CD14-positive monocyte (primary cell): ENCODE measurements around the gene FARP1. TPM values are rescaled to one million over a fixed set of nuclear protein-coding genes. Genes with fewer than 3 reads are reported as not detected.

ENCODE experiments used
- DNase-seq, 3 donors: peaks; one replicate each; pipeline ENCODE4 v3.0.0-alpha.2; 2011 to 2022
- H2AFZ ChIP-seq: 2 replicates; pipeline ENCODE4 v1.6.0; 2012; ENCODE audit warnings: mild to moderate bottlenecking, low read depth, low read length, inconsistent platforms; ENCODE audit not compliant: insufficient read depth, poor library complexity, severe bottlenecking
- H3K27ac ChIP-seq, 2 donors: 1 replicate in 1 of 2; 2 replicates in 1 of 2; pipeline ENCODE4 v1.5.1; 2012 to 2013; ENCODE audit warnings: low read length in 2 of 2, control low read depth in 1 of 2, inconsistent platforms in 1 of 2, low read depth in 1 of 2, mild to moderate bottlenecking in 1 of 2
- H3K27me3 ChIP-seq, 2 donors: one replicate each; pipeline versions ENCODE4 v1.6.0 to v1.6.1; 2011 to 2013; ENCODE audit warnings: low read length in 2 of 2; ENCODE audit not compliant: control insufficient read depth in 2 of 2, insufficient read depth in 2 of 2
- H3K36me3 ChIP-seq, 2 donors: replicated peaks in 1 of 2; 1 replicate in 1 of 2; 2 replicates in 1 of 2; pipeline versions ENCODE4 v1.5.1 to v1.6.1; 2012 to 2013; ENCODE audit warnings: low read length in 2 of 2, control low read depth in 1 of 2, inconsistent platforms in 1 of 2, mild to moderate bottlenecking in 1 of 2; ENCODE audit not compliant: insufficient read depth in 2 of 2, control insufficient read depth in 1 of 2
- H3K4me1 ChIP-seq, 2 donors: 1 replicate in 1 of 2; 2 replicates in 1 of 2; pipeline versions ENCODE4 v1.5.1 to v1.6.1; 2012 to 2013; ENCODE audit warnings: low read length in 2 of 2, control low read depth in 1 of 2, inconsistent platforms in 1 of 2, mild to moderate bottlenecking in 1 of 2, moderate library complexity in 1 of 2; ENCODE audit not compliant: insufficient read depth in 2 of 2, control insufficient read depth in 1 of 2
- H3K4me2 ChIP-seq: replicated peaks from 2 replicates; pipeline ENCODE3; 2012; ENCODE audit warnings: low read length, moderate library complexity, mild to moderate bottlenecking; ENCODE audit not compliant: poor library complexity, severe bottlenecking; ENCODE audit errors: extremely low read depth
- H3K4me3 ChIP-seq, 3 experiments: fragments of 200-600 bp in 1 of 3; sonication (generic) in 1 of 3; replicated peaks in 1 of 3; 1 replicate in 2 of 3; 2 replicates in 1 of 3; pipeline ENCODE4 v1.5.1; 2011 to 2013; ENCODE audit warnings: low read length in 3 of 3, mild to moderate bottlenecking in 3 of 3, control low read depth in 2 of 3, low read depth in 2 of 3, inconsistent platforms in 1 of 3, moderate library complexity in 1 of 3
- H3K79me2 ChIP-seq: 2 replicates; pipeline ENCODE4 v1.6.0; 2012; ENCODE audit warnings: mild to moderate bottlenecking, control low read depth, inconsistent platforms, low read length, moderate library complexity; ENCODE audit not compliant: insufficient read depth
- H3K9ac ChIP-seq: 2 replicates; pipeline ENCODE4 v1.6.0; 2017; ENCODE audit warnings: low read length, mild to moderate bottlenecking; ENCODE audit not compliant: insufficient read depth, poor library complexity, severe bottlenecking
- H3K9me3 ChIP-seq, 2 donors: replicated peaks in 1 of 2; 1 replicate in 1 of 2; 2 replicates in 1 of 2; pipeline versions ENCODE4 v1.5.1 to v1.6.1; 2012 to 2013; ENCODE audit warnings: low read length in 2 of 2, control low read depth in 1 of 2; ENCODE audit not compliant: control insufficient read depth in 1 of 2, insufficient read depth in 1 of 2
- H4K20me1 ChIP-seq: 2 replicates; pipeline ENCODE4 v1.6.0; 2012; ENCODE audit warnings: mild to moderate bottlenecking, low read length, control low read depth, moderate library complexity; ENCODE audit not compliant: insufficient read depth
- H3K27ac Mint-ChIP-seq, 7 donors: one replicate each; pipeline ENCODE4 v1.8.0; 2020; ENCODE audit warnings: mild to moderate bottlenecking in 7 of 7, mixed read lengths in 7 of 7, moderate library complexity in 6 of 7, inconsistent platforms in 2 of 7
- H3K27me3 Mint-ChIP-seq, 3 donors: one replicate each; pipeline ENCODE4 v1.8.0; 2021 to 2022; ENCODE audit warnings: low read depth in 3 of 3, mild to moderate bottlenecking in 3 of 3, mixed read lengths in 3 of 3, moderate library complexity in 3 of 3, inconsistent platforms in 1 of 3
- H3K36me3 Mint-ChIP-seq, 2 donors: one replicate each; pipeline ENCODE4 v1.8.0; 2020; ENCODE audit warnings: mixed read lengths in 2 of 2, inconsistent platforms in 1 of 2, mild to moderate bottlenecking in 1 of 2
- H3K4me1 Mint-ChIP-seq: one replicate; pipeline ENCODE4 v1.8.0; 2020; ENCODE audit warnings: mild to moderate bottlenecking, mixed read lengths
- H3K4me3 Mint-ChIP-seq, 2 donors: one replicate each; pipeline ENCODE4 v1.8.0; 2020; ENCODE audit warnings: mild to moderate bottlenecking in 2 of 2, mixed read lengths in 2 of 2, moderate library complexity in 1 of 2
- H3K9me3 Mint-ChIP-seq, 7 donors: one replicate each; pipeline ENCODE4 v1.8.0; 2020 to 2022; ENCODE audit warnings: mixed read lengths in 7 of 7, mild to moderate bottlenecking in 6 of 7, moderate library complexity in 6 of 7, inconsistent platforms in 2 of 7
- WGBS: methylation state at CpG from one replicate; pipeline ENCODE4 v1.1.5; 2013; ENCODE audit warnings: missing lambda C conversion rate; ENCODE audit not compliant: insufficient coverage; 5-methylcytosine and 5-hydroxymethylcytosine counted together
- intact Hi-C, 2 donors: fragments of 100-400 bp; cut with micrococcal nuclease; formaldehyde crosslinking; loops; one replicate each; pipeline versions ENCODE4 v1.15.0 to v1.15.1; 2023
- polyA plus RNA-seq, 3 donors: library from polyadenylated mRNA; depleted of rRNA in 1 of 3; unstranded in 2 of 3; stranded (reverse) in 1 of 3; fragments of 300-500 nt in 2 of 3; fragments of >200 nt in 1 of 3; fragmentation: Illumina TruSeq in 2 of 3; gene quantifications; 1 replicate in 2 of 3; 2 replicates in 1 of 3; pipeline ENCODE4 v1.2.3, GENCODE V29; 2012 to 2021
- TF ChIP-seq, protein P1 (sequence below): fragments of 200-600 bp; IDR thresholded peaks from one replicate; pipeline ENCODE4 v1.8.0; 2022; ENCODE audit warnings: antibody characterized with exemption, mild to moderate bottlenecking

The FARP1 gene
- polyA plus RNA-seq, 3 donors: 0.01 to 0.16 (median 0.12) TPM

DNA sequence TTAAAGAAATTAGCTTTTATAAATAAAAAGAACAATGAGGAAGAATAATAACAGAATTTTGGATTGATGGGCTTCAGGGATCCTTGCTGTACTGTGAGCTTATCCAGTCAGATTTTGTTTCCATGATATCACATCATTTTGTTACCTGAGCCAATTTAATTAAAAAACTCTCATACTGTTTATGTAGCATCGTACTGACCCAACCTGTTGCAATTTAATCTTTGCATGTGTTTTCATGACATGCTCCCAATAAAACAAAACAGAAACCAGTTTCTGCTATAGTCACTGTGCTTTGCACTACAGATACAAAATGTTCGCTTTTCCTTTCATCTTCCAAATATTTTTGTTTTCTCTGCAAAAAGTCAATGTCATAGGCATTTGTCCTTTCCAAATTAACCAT lies 143.9 kb downstream of the FARP1 start:
- peaks cover 0 to 3% (median 2%) of the 10 kb centered on the region in 7 donors for H3K9me3 Mint-ChIP-seq
- Histone ChIP-seq H3K4me3 (no peak overlapping the region), H3K36me3 (no peaks in the 10 kb centered on the region), H2AFZ (no peak overlapping the region), H3K27ac (no peak overlapping the region), H3K27me3 (no peaks in the 10 kb centered on the region), H3K4me1 (no peaks in the 10 kb centered on the region), H3K9ac (no peak overlapping the region), H3K4me2 (no peak overlapping the region), H4K20me1 (no peaks in the 10 kb centered on the region), H3K9me3 (no peaks in the 10 kb centered on the region), H3K79me2 (no peaks in the 10 kb centered on the region)
- 88% methylated on average over 1 of the region's 2 CpGs for WGBS
- TF ChIP-seq, protein P1, sequence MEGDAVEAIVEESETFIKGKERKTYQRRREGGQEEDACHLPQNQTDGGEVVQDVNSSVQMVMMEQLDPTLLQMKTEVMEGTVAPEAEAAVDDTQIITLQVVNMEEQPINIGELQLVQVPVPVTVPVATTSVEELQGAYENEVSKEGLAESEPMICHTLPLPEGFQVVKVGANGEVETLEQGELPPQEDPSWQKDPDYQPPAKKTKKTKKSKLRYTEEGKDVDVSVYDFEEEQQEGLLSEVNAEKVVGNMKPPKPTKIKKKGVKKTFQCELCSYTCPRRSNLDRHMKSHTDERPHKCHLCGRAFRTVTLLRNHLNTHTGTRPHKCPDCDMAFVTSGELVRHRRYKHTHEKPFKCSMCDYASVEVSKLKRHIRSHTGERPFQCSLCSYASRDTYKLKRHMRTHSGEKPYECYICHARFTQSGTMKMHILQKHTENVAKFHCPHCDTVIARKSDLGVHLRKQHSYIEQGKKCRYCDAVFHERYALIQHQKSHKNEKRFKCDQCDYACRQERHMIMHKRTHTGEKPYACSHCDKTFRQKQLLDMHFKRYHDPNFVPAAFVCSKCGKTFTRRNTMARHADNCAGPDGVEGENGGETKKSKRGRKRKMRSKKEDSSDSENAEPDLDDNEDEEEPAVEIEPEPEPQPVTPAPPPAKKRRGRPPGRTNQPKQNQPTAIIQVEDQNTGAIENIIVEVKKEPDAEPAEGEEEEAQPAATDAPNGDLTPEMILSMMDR: no peak
- H3K27ac Mint-ChIP-seq: no peak overlapping the region
- no peak overlapping the region for H3K4me3 Mint-ChIP-seq
- no peaks in the 10 kb centered on the region for H3K4me1 Mint-ChIP-seq
- H3K36me3 Mint-ChIP-seq: no peaks in the 10 kb centered on the region
- no peaks in the 10 kb centered on the region for H3K27me3 Mint-ChIP-seq
- intact Hi-C loops: no loop called here
- DNase-seq: no peak

DNA sequence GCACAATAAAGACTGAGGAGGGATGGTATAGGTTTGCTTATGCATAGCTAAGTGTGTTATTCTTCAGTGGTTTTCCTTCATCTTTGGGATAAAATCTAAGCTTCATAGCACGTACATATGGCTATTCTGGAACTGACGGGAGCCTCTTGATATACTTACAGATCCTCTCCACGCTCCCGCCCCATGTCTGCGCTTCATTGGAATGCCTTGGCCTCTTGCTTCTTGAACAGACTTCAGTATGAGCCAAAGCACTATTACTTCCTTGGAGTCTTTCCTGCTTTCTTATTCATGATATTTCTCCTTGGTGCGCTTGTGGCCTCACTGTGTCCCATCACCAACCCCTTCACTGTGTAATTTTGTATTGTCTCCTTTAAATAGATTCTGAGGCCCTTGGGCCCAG lies 145.3 kb downstream of the FARP1 start:
- no peaks in the 10 kb centered on the region for H3K27me3 ChIP-seq
- no peaks in the 10 kb centered on the region for H3K4me1 ChIP-seq
- WGBS: 92% methylated on average over 5 of the region's 6 CpGs
- no peaks in the 10 kb centered on the region for H3K4me1 Mint-ChIP-seq
- no peak overlapping the region for H3K4me3 ChIP-seq
- TF ChIP-seq, protein P1: no peak
- no peaks in the 10 kb centered on the region for H4K20me1 ChIP-seq
- intact Hi-C loops: no loop called here
- H3K4me2 ChIP-seq: no peak overlapping the region
- no peak overlapping the region for H3K27ac ChIP-seq
- H2AFZ ChIP-seq: no peak overlapping the region
- H3K9me3 Mint-ChIP-seq: peaks cover 0 to 3% (median 2%) of the 10 kb centered on the region in 7 donors
- H3K9me3 ChIP-seq: no peaks in the 10 kb centered on the region
- no peaks in the 10 kb centered on the region for H3K27me3 Mint-ChIP-seq
- H3K36me3 Mint-ChIP-seq: no peaks in the 10 kb centered on the region
- no peaks in the 10 kb centered on the region for H3K36me3 ChIP-seq
- no peaks in the 10 kb centered on the region for H3K79me2 ChIP-seq
- DNase-seq: no peak
- no peak overlapping the region for H3K27ac Mint-ChIP-seq
- H3K9ac ChIP-seq: no peak overlapping the region
- H3K4me3 Mint-ChIP-seq: no peak overlapping the region
